Keratinocyte (primary cell): Measurements from ENCODE around the gene DDX51. TPM values are rescaled to one million over a fixed set of nuclear protein-coding genes. Genes with fewer than 3 reads are reported as not detected.

Experiments
- DNase-seq: peaks from one replicate; pipeline ENCODE4 v3.0.0-alpha.2; 2011; ENCODE audit warnings: low read depth, missing footprints, low spot score
- FAIRE-seq: peaks from 2 replicates; lab custom pipeline; 2011; peaks lifted over from hg19 to GRCh38; lab: Jason Lieb, UNC
- H2AFZ ChIP-seq: 2 replicates; pipeline ENCODE4 v1.6.0; 2012; ENCODE audit warnings: low read length, control low read depth, inconsistent platforms; ENCODE audit not compliant: control insufficient read depth
- H3K27ac ChIP-seq: 2 replicates; pipeline ENCODE4 v1.5.1; 2011; ENCODE audit warnings: low read length; ENCODE audit not compliant: control insufficient read depth, insufficient read depth
- H3K27me3 ChIP-seq: 3 replicates; pipeline ENCODE4 v1.6.0; 2011; ENCODE audit warnings: low read length; ENCODE audit not compliant: control insufficient read depth, insufficient read depth; ENCODE audit errors: extremely low read depth
- H3K36me3 ChIP-seq, 2 experiments: 2 replicates in 1 of 2; 3 replicates in 1 of 2; pipeline ENCODE4 v1.5.1; 2011; ENCODE audit warnings: low read length in 2 of 2, mild to moderate bottlenecking in 1 of 2; ENCODE audit not compliant: control insufficient read depth in 2 of 2, insufficient read depth in 2 of 2; ENCODE audit errors: extremely low read depth in 1 of 2
- H3K4me1 ChIP-seq: 3 replicates; pipeline ENCODE4 v1.5.1; 2011; ENCODE audit warnings: low read length; ENCODE audit not compliant: control insufficient read depth, insufficient read depth; ENCODE audit errors: extremely low read depth
- H3K4me2 ChIP-seq: 3 replicates; pipeline ENCODE4 v1.6.0; 2011; ENCODE audit warnings: low read depth, low read length; ENCODE audit not compliant: control insufficient read depth, insufficient read depth; ENCODE audit errors: extremely low read depth
- H3K4me3 ChIP-seq, 3 experiments: fragments of 200-600 bp in 1 of 3; sonication (generic) in 1 of 3; 2 replicates in 2 of 3; 3 replicates in 1 of 3; pipeline ENCODE4 v1.5.1; 2011 to 2016; ENCODE audit warnings: low read length in 3 of 3, mild to moderate bottlenecking in 3 of 3, control low read depth in 2 of 3, inconsistent platforms in 1 of 3, low read depth in 1 of 3, mixed read lengths in 1 of 3, mixed run types in 1 of 3, moderate library complexity in 1 of 3; ENCODE audit not compliant: control insufficient read depth in 2 of 3, insufficient read depth in 2 of 3; ENCODE audit errors: extremely low read depth in 1 of 3
- H3K79me2 ChIP-seq: 2 replicates; pipeline ENCODE4 v1.6.0; 2012; ENCODE audit warnings: low read length; ENCODE audit not compliant: control insufficient read depth, insufficient read depth
- H3K9ac ChIP-seq: 3 replicates; pipeline ENCODE4 v1.6.0; 2011; ENCODE audit warnings: low read length; ENCODE audit not compliant: control insufficient read depth, insufficient read depth; ENCODE audit errors: extremely low read depth
- H3K9me1 ChIP-seq: 3 replicates; pipeline ENCODE4 v1.6.0; 2011; ENCODE audit warnings: low read length; ENCODE audit not compliant: control insufficient read depth, insufficient read depth; ENCODE audit errors: extremely low read depth
- H3K9me3 ChIP-seq: 2 replicates; pipeline ENCODE4 v1.5.1; 2012; ENCODE audit warnings: low read depth, low read length; ENCODE audit not compliant: control insufficient read depth
- H4K20me1 ChIP-seq: 3 replicates; pipeline ENCODE4 v1.6.0; 2011; ENCODE audit warnings: low read length; ENCODE audit not compliant: control insufficient read depth, insufficient read depth; ENCODE audit errors: extremely low read depth
- CTCF ChIP-seq, 3 experiments: IDR thresholded peaks in 1 of 3; conservative IDR thresholded peaks in 1 of 3; optimal IDR thresholded peaks in 1 of 3; 2 replicates in 2 of 3; 3 replicates in 1 of 3; pipeline versions ENCODE3 to v1.5.1; 2011; ENCODE audit warnings: low read length in 3 of 3, mild to moderate bottlenecking in 3 of 3, moderate library complexity in 2 of 3, control low read depth in 1 of 3, inconsistent platforms in 1 of 3; ENCODE audit not compliant: insufficient read depth in 2 of 3; ENCODE audit errors: extremely low read depth in 1 of 3
- EZH2 ChIP-seq: IDR thresholded peaks from one replicate; pipeline ENCODE4 v1.6.1; 2012; ENCODE audit warnings: inconsistent platforms, mild to moderate bottlenecking, low read length, moderate library complexity
- dilution Hi-C: fragments of 300-500 bp; cut with MboI; formaldehyde crosslinking; loops from one replicate; pipeline ENCODE4 v1.7.0; 2020; ENCODE audit warnings: low sequenced_read_pairs; ENCODE audit not compliant: extremely low pct_ligation_motif_present
- polyA plus RNA-seq, 5 experiments: library from polyadenylated mRNA; depleted of rRNA in 3 of 5; stranded (reverse) in 3 of 5; stranded (forward) in 1 of 5; unstranded in 1 of 5; fragments of >200 nt; gene quantifications; 1 replicate in 1 of 5; 2 replicates in 3 of 5; 3 replicates in 1 of 5; pipeline versions ENCODE4 v1.2.1 to v1.2.3, GENCODE V29; 2011 to 2012; ENCODE audit warnings: missing spikeins in 2 of 5, low read depth in 1 of 5, low replicate concordance in 1 of 5

DDX51 gene
- polyA plus RNA-seq, 1 donor (not counting 4 experiments of a cell fraction or from before 2014, with no cell fraction given) = 7.4 TPM

- FAIRE-seq (no peak), DNase-seq (no peak)
- H3K9ac ChIP-seq = no peak overlapping the region
- dilution Hi-C loops = no loop called here
- H3K4me2 ChIP-seq = no peak overlapping the region
- no peak overlapping the region for H3K4me3 ChIP-seq
- H3K9me1 ChIP-seq = no peaks in the 10 kb centered on the region
- no peak for TF ChIP-seq CTCF (optimal IDR thresholded peaks at IDR 0.05 in 1 of 3, IDR thresholded peaks at IDR 0.05 in 1 of 3, conservative IDR thresholded peaks at IDR 0.05 in 1 of 3; ENCODE audit: extremely low read depth in 1 of 3, insufficient read depth in 2 of 3, low read length in 3 of 3)
- TF ChIP-seq EZH2 = no peak
- H3K79me2 ChIP-seq = no peaks in the 10 kb centered on the region
- H3K4me1 ChIP-seq = no peaks in the 10 kb centered on the region
- H3K27ac ChIP-seq = no peak overlapping the region
- no peak overlapping the region for H2AFZ ChIP-seq
- H3K9me3 ChIP-seq = no peaks in the 10 kb centered on the region
- peaks cover 8 to 22% of the 10 kb centered on the region in 2 experiments for H3K36me3 ChIP-seq
- no peaks in the 10 kb centered on the region for H4K20me1 ChIP-seq
- no peaks in the 10 kb centered on the region for H3K27me3 ChIP-seq
These were observed 20.0 kb downstream of the DDX51 start for GRCh38 chr12:132123970-132124765.

GRCh38 chr12:132121283-132121682 is 22.8 kb downstream of the DDX51 start:
- dilution Hi-C loops = no loop called here
- DNase-seq (no peak), FAIRE-seq (no peak)
- no peaks in the 10 kb centered on the region for H3K79me2 ChIP-seq
- H3K27ac ChIP-seq = no peak overlapping the region
- no peaks in the 10 kb centered on the region for H4K20me1 ChIP-seq
- no peaks in the 10 kb centered on the region for H3K4me1 ChIP-seq
- peaks cover 8 to 9% of the 10 kb centered on the region in 2 experiments for H3K36me3 ChIP-seq
- H3K4me3 ChIP-seq = no peak overlapping the region
- H3K9ac ChIP-seq = no peak overlapping the region
- no peak for TF ChIP-seq CTCF (optimal IDR thresholded peaks at IDR 0.05 in 1 of 3, IDR thresholded peaks at IDR 0.05 in 1 of 3, conservative IDR thresholded peaks at IDR 0.05 in 1 of 3; ENCODE audit: extremely low read depth in 1 of 3, insufficient read depth in 2 of 3, low read length in 3 of 3)
- no peak for TF ChIP-seq EZH2
- no peaks in the 10 kb centered on the region for H3K9me3 ChIP-seq
- no peak overlapping the region for H3K4me2 ChIP-seq
- no peak overlapping the region for H2AFZ ChIP-seq
- no peaks in the 10 kb centered on the region for H3K9me1 ChIP-seq
- no peaks in the 10 kb centered on the region for H3K27me3 ChIP-seq
